Transverse colon (tissue), 3 donors: ENCODE results near the gene MYBPH.

Experiments used
- CTCF ChIP-seq, 5 experiments: fragments of 200-600 bp in 3 of 5; fragments of 450-650 bp in 2 of 5; sonication (generic) in 3 of 5; IDR thresholded peaks; 1 replicate in 2 of 5; 2 replicates in 3 of 5; pipeline ENCODE4 v1.5.1; 2016 to 2017; ENCODE audit warnings: antibody characterized with exemption in 5 of 5, inconsistent platforms in 3 of 5, mild to moderate bottlenecking in 2 of 5, moderate library complexity in 1 of 5
- POLR2A ChIP-seq: fragments of 450-650 bp; IDR thresholded peaks from one replicate; pipeline ENCODE4 v1.6.1; 2016; ENCODE audit warnings: antibody characterized with exemption, mild to moderate bottlenecking, moderate library complexity

DNA sequence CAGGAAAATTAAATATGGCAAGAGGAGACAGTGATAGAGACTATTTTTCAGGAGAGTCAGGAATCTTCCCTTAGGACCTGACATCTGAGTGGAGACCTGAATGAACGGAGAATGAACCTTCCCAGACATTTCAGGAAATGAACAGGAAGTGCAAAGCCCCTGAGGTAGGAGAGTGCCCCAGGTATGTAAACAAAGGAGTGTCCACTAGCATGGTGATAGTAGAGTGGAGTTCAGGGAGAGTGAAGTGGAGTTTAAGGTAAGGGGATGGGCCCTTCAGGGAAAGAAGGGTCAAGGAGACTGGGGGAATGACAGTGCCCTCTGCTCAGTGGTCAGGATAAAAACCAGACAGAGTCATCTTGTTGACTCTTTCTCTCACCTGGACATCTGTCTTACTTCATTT is 19.3 kb downstream of the MYBPH start:
- TF ChIP-seq CTCF (IDR thresholded peaks at IDR 0.05), result no peak
- no peak for TF ChIP-seq POLR2A
